Thyroid gland (tissue), 4 donors: ENCODE data around the gene AFP. TPM values are rescaled to one million over a fixed set of nuclear protein-coding genes. Genes with fewer than 3 reads are reported as not detected.

Source experiments
- DNase-seq, 2 donors: peaks; one replicate each; pipeline ENCODE4 v3.0.0-alpha.2; 2019
- H3K27ac ChIP-seq, 3 donors: fragments of 200-600 bp; sonication (generic); 1 replicate in 2 of 3; 2 replicates in 1 of 3; pipeline ENCODE4 v1.5.1; 2016 to 2019; ENCODE audit warnings: mild to moderate bottlenecking in 1 of 3, moderate library complexity in 1 of 3
- H3K27me3 ChIP-seq: fragments of 200-600 bp; sonication (generic); one replicate; pipeline ENCODE4 v1.5.1; 2019
- H3K36me3 ChIP-seq, 2 donors: fragments of 200-600 bp; sonication (generic); one replicate each; pipeline ENCODE4 v1.5.1; 2016 to 2019
- H3K4me1 ChIP-seq, 2 donors: fragments of 200-600 bp; sonication (generic); one replicate each; pipeline ENCODE4 v1.5.1; 2017 to 2019
- H3K4me3 ChIP-seq, 3 donors: fragments of 200-600 bp; sonication (generic); replicated peaks in 1 of 3; 1 replicate in 2 of 3; 2 replicates in 1 of 3; pipeline ENCODE4 v1.5.1; 2016; ENCODE audit warnings: mild to moderate bottlenecking in 1 of 3
- H3K9me3 ChIP-seq: fragments of 200-600 bp; sonication (generic); one replicate; pipeline ENCODE4 v1.5.1; 2017
- POLR2A ChIP-seq, 2 donors: fragments of 450-650 bp; IDR thresholded peaks; one replicate each; pipeline ENCODE4 v1.6.1; 2017; ENCODE audit warnings: antibody characterized with exemption in 2 of 2, mild to moderate bottlenecking in 2 of 2, moderate library complexity in 1 of 2
- WGBS, 2 donors: methylation state at CpG; one replicate each; pipeline ENCODE4 v1.1.5; 2017; 5-methylcytosine and 5-hydroxymethylcytosine counted together
- intact Hi-C: fragments of 100-400 bp; cut with DNase I; formaldehyde crosslinking; loops from one replicate; pipeline ENCODE4 v1.15.1; 2023
- total RNA-seq, 4 donors: library from RNA; depleted of rRNA; stranded (reverse); fragments of >200 nt; gene quantifications; one replicate each; pipeline ENCODE4 v1.2.3, GENCODE V29; 2016
- TF ChIP-seq, protein P1 (sequence below), 6 experiments: fragments of 200-600 bp in 3 of 6; fragments of 450-650 bp in 3 of 6; sonication (generic) in 3 of 6; IDR thresholded peaks; one replicate each; pipeline ENCODE4 v1.5.1; 2016 to 2019; ENCODE audit warnings: antibody characterized with exemption in 6 of 6, mild to moderate bottlenecking in 2 of 6, inconsistent platforms in 1 of 6, moderate library complexity in 1 of 6

The AFP gene
- total RNA-seq, 4 donors from 2014 or later: not detected

DNA sequence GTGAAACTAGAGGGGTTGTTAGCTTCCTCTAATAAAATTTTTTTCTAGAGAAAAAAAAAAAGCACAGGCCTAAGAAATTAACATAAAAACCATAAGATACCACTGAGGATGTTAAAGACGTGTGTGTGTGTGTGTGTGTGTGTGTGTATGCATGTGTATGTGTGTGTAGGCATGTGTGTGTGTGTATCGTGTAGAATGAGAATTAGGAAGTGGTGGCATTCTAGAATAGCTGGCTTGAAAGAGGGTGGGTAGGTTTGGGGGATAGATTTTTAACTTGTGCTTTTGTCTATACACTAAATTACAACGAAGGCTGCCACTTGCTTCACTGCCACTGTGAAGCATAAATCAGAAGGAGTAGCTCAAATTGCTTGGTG, 23.0 kb downstream of the AFP start:
- intact Hi-C loops: no loop called here
- 72 to 74% methylated on average over 3 of the region's 3 CpGs for WGBS, 2 donors
- TF ChIP-seq, protein P1, sequence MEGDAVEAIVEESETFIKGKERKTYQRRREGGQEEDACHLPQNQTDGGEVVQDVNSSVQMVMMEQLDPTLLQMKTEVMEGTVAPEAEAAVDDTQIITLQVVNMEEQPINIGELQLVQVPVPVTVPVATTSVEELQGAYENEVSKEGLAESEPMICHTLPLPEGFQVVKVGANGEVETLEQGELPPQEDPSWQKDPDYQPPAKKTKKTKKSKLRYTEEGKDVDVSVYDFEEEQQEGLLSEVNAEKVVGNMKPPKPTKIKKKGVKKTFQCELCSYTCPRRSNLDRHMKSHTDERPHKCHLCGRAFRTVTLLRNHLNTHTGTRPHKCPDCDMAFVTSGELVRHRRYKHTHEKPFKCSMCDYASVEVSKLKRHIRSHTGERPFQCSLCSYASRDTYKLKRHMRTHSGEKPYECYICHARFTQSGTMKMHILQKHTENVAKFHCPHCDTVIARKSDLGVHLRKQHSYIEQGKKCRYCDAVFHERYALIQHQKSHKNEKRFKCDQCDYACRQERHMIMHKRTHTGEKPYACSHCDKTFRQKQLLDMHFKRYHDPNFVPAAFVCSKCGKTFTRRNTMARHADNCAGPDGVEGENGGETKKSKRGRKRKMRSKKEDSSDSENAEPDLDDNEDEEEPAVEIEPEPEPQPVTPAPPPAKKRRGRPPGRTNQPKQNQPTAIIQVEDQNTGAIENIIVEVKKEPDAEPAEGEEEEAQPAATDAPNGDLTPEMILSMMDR (IDR thresholded peaks at IDR 0.05): no peak
- no peak for TF ChIP-seq POLR2A (IDR thresholded peaks at IDR 0.05)
- Histone ChIP-seq H3K27me3 (no peaks in the 10 kb centered on the region), H3K36me3 (no peaks in the 10 kb centered on the region), H3K4me3 (no peak overlapping the region), H3K9me3 (no peaks in the 10 kb centered on the region), H3K27ac (no peak overlapping the region), H3K4me1 (no peaks in the 10 kb centered on the region)
- no peak for DNase-seq

DNA sequence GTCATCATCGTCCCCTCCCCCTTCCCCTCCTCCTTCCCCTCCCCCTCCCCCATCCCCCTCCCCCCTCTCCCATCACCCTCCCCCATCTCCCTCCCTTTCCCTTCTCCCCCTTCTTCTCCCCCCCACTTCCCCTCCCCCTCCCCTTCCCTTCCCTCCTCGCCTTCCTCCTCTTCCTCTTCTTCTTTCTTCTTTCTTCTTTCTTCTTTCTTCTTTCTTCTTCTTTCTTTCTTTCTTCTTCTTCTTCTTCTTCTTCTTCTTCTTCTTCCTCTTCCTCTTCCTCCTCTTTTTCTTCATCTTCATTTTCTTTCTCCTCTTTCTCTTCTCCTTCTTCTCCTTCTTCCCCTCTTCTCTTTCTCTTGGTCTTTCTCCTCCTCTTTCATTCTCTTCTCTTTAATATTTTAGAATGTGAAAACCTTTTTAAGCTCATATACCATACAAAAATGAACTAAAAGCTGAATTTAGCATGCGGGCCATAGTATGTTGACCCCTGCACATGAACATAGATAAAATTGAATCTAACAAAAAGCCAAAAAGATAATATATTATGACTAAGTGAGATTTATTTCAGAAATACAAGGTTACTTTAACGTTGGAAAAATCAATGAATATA, 25.0 kb downstream of the AFP start:
- H3K27me3 ChIP-seq: no peaks in the 10 kb centered on the region
- no peak overlapping the region for H3K27ac ChIP-seq
- H3K9me3 ChIP-seq: no peaks in the 10 kb centered on the region
- TF ChIP-seq POLR2A (IDR thresholded peaks at IDR 0.05): no peak
- TF ChIP-seq, protein P1 (IDR thresholded peaks at IDR 0.05): no peak
- no peak overlapping the region for H3K4me3 ChIP-seq
- H3K4me1 ChIP-seq: no peaks in the 10 kb centered on the region
- intact Hi-C loops: no loop called here
- H3K36me3 ChIP-seq: no peaks in the 10 kb centered on the region
- 81 to 82% methylated on average over 4 of the region's 4 CpGs for WGBS, 2 donors
- no peak for DNase-seq

DNA sequence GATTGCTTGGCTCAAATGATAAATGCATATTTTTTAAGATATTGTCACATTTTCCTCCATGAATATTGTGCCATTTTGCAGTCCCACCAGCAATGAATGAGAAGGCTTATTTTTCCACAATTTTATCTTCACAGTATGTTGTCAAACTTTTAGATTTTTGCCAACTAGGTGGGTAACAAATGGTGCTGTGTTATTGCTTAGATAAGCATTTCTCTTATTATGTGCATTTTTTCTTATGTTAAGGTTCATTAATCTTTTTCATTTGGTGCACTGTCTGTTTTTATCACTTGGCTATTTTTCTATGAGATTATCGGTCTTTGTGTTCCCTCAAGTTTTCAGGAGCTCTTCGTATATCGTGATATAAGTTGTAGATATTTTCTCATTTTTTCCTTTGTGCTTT, 32.1 kb downstream of the AFP start:
- no peaks in the 10 kb centered on the region for H3K36me3 ChIP-seq
- no peaks in the 10 kb centered on the region for H3K9me3 ChIP-seq
- intact Hi-C loops: no loop called here
- no peak overlapping the region for H3K4me3 ChIP-seq
- H3K27ac ChIP-seq: no peak overlapping the region
- H3K27me3 ChIP-seq: no peaks in the 10 kb centered on the region
- no peaks in the 10 kb centered on the region for H3K4me1 ChIP-seq
- WGBS, 2 donors: 95% methylated on average over 3 of the region's 3 CpGs
- TF ChIP-seq POLR2A (IDR thresholded peaks at IDR 0.05): no peak
- TF ChIP-seq, protein P1 (IDR thresholded peaks at IDR 0.05): no peak
- DNase-seq: no peak

DNA sequence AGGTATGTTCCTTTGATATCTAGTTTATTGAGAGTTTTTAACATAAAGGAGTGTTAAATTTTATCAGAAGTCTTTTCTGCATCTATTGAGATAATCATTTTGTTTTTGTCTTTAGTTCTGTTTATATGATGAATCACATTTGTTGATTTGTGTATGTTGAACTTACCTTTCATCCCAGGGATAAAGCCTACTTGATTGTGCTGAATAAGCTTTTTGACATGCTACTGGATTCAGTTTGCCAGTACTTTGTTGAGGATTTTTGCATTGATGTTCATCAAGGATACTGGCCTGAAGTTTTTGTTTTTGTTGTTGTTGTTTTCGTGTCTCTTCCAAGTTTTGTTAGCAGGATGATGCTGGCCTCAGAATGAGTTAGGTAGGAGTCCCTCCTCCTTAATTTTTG, 34.7 kb downstream of the AFP start:
- Histone ChIP-seq H3K27ac (no peak overlapping the region), H3K36me3 (no peaks in the 10 kb centered on the region), H3K4me3 (no peak overlapping the region), H3K4me1 (no peaks in the 10 kb centered on the region), H3K9me3 (no peaks in the 10 kb centered on the region), H3K27me3 (no peaks in the 10 kb centered on the region)
- intact Hi-C loops: no loop called here
- 79 to 87% methylated on average over 1 of the region's 1 CpG for WGBS, 2 donors
- TF ChIP-seq, protein P1 (IDR thresholded peaks at IDR 0.05): no peak
- no peak for TF ChIP-seq POLR2A (IDR thresholded peaks at IDR 0.05)
- no peak for DNase-seq

DNA sequence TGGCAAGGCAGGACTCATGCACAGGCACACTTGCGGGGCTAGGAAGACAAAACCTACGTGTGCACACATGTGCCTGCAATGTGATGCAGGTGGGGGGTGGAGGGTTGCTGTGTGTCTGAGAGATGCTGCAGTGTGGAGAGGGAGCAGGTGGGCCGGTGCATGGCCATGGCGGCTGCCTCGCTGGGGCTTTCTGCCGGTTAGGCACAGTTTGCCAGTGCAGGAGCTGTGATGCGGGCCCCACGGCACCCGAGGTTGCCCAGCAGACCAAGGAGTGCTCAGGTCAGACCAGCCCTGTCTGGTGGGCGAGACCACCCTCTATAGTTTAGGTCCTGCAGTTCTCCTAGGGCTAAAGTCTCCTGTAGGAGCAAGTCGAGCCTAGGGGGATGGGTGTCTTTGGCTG, 41.2 kb downstream of the AFP start:
- Histone ChIP-seq H3K9me3 (no peaks in the 10 kb centered on the region), H3K36me3 (no peaks in the 10 kb centered on the region), H3K27ac (no peak overlapping the region), H3K4me3 (no peak overlapping the region), H3K4me1 (no peaks in the 10 kb centered on the region), H3K27me3 (no peaks in the 10 kb centered on the region)
- DNase-seq: no peak
- TF ChIP-seq, protein P1 (IDR thresholded peaks at IDR 0.05): no peak
- intact Hi-C loops: no loop called here
- 77 to 83% methylated on average over 9 to 11 of the region's 11 CpGs for WGBS, 2 donors
